Measurements from ENCODE around the gene SLFN12L.
"Not testable (repeated sequence)": the region's sequence is repeated elsewhere in the genome, so short reads cannot be mapped to it uniquely, and the experiment has no call there.

Gene SLFN12L

GRCh38 chr17:35542990-35543389, 5.5 kb upstream of the SLFN12L start:
- DNase-seq (ENCODE audit: low read depth) = no peak

GRCh38 chr17:35541434-35541833, 4.0 kb upstream of the SLFN12L start:
- DNase-seq (ENCODE audit: low read depth) = no peak

- DNase-seq (ENCODE audit: low read depth) = peak; percentile 21
These were observed 3.3 kb upstream of the SLFN12L start for GRCh38 chr17:35540589-35541404.

- no peak for DNase-seq (ENCODE audit: low read depth)
These were observed 2.2 kb upstream of the SLFN12L start for GRCh38 chr17:35539659-35540026.

GRCh38 chr17:35536664-35537171, 760 bp downstream of the SLFN12L start:
- DNase-seq (ENCODE audit: low read depth) = no peak

GRCh38 chr17:35535406-35535805, 2.1 kb downstream of the SLFN12L start:
- not testable (repeated sequence) for DNase-seq (ENCODE audit: low read depth)

- DNase-seq (ENCODE audit: low read depth) = no peak
These were observed 2.8 kb downstream of the SLFN12L start for GRCh38 chr17:35534576-35535093.

- DNase-seq (ENCODE audit: low read depth) = no peak
These were observed 6.3 kb downstream of the SLFN12L start for GRCh38 chr17:35531160-35531559.

- no peak for DNase-seq (ENCODE audit: low read depth)
These were observed 7.6 kb downstream of the SLFN12L start for GRCh38 chr17:35529866-35530265.

- not testable (repeated sequence) for DNase-seq (ENCODE audit: low read depth)
These were observed 8.2 kb downstream of the SLFN12L start for GRCh38 chr17:35529326-35529725.

- DNase-seq (ENCODE audit: low read depth) = no peak
These were observed 14.2 kb downstream of the SLFN12L start for GRCh38 chr17:35523296-35523695.

GRCh38 chr17:35521654-35522256, 15.7 kb downstream of the SLFN12L start:
- not testable (repeated sequence) for DNase-seq (ENCODE audit: low read depth)

GRCh38 chr17:35521150-35521549, 16.3 kb downstream of the SLFN12L start:
- no peak for DNase-seq (ENCODE audit: low read depth)

- no peak for DNase-seq (ENCODE audit: low read depth)
These were observed 17.5 kb downstream of the SLFN12L start for GRCh38 chr17:35519906-35520442.

GRCh38 chr17:35519439-35519838, 18.0 kb downstream of the SLFN12L start:
- no peak for DNase-seq (ENCODE audit: low read depth)

GRCh38 chr17:35518431-35518830, 19.0 kb downstream of the SLFN12L start:
- not testable (repeated sequence) for DNase-seq (ENCODE audit: low read depth)

- DNase-seq (ENCODE audit: low read depth) = no peak
These were observed 22.5 kb downstream of the SLFN12L start for GRCh38 chr17:35515027-35515426.

GRCh38 chr17:35514564-35514963, 22.9 kb downstream of the SLFN12L start:
- no peak for DNase-seq (ENCODE audit: low read depth)

- no peak for DNase-seq (ENCODE audit: low read depth)
These were observed 27.4 kb downstream of the SLFN12L start for GRCh38 chr17:35510052-35510451.

GRCh38 chr17:35507714-35508113, 29.8 kb downstream of the SLFN12L start:
- not testable (repeated sequence) for DNase-seq (ENCODE audit: low read depth)

- no peak for DNase-seq (ENCODE audit: low read depth)
These were observed 37.9 kb downstream of the SLFN12L start for GRCh38 chr17:35499548-35499947.

- no peak for DNase-seq (ENCODE audit: low read depth)
These were observed 38.9 kb downstream of the SLFN12L start for GRCh38 chr17:35498448-35499178.
